ENCODE results near the gene DCAF5.
A peak's percentile ranks its signal among the peaks of the same experiment; 100 is the strongest.

The DCAF5 gene

GRCh38 chr14:69141550-69141949, 11.4 kb downstream of the DCAF5 start:
- no peak for DNase-seq (ENCODE audit: low read depth in 2 of 2)

DNA sequence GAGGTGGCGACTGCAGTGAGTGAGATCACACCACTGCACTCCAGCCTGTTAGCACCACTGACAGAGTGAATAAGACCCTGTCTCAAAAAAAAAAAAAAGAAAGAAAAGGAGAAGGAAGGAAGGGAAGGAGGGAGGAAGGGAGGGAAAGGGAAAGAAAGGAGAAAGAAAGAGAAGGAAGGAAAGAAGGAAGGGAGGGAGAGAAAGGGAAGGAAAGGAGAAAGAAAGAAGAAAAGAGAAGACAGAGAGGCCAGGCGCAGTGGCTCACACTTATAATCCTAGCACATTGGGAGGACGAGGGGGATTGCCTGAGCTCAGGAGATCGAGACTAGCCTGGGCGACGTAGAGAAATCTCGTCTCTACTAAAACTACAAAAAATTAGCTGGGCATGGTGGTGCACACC, 13.2 kb downstream of the DCAF5 start:
- no peak for DNase-seq (ENCODE audit: low read depth in 2 of 2)

DNA sequence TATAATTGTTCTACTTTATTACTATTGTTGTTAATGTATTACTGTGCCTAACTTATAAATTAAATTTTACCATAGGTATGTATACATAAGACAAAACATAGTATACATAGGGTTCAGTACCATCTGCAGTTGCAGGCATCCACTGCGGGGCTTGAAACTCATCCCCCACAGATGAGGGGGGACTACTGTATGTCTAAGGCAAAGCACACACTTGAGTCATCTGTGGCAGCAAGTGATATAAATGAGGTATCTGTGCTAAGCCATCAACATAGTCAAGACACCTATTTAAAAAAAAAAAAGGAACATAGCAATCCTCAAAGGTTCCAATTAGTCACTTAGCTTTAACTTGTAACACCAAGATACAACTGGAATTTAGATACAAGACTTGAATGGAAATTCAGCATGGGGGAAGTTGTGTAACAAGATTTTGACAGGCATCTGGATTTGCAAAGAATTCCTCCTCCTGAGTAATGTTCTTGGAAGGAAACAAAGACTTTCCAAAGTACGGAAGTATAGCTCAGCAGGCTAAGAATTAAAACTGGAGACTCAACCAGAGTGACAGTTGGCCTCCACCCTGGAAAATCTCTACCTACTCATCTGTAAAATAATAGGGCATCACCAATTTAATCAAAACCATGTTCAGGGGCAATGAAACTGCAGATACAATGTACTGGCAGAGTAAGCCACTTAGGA, 14.9 kb downstream of the DCAF5 start:
- no peak for DNase-seq (ENCODE audit: low read depth in 2 of 2)

- no peak for DNase-seq (ENCODE audit: low read depth in 2 of 2)
These were observed 15.5 kb downstream of the DCAF5 start for GRCh38 chr14:69137416-69137815.

DNA sequence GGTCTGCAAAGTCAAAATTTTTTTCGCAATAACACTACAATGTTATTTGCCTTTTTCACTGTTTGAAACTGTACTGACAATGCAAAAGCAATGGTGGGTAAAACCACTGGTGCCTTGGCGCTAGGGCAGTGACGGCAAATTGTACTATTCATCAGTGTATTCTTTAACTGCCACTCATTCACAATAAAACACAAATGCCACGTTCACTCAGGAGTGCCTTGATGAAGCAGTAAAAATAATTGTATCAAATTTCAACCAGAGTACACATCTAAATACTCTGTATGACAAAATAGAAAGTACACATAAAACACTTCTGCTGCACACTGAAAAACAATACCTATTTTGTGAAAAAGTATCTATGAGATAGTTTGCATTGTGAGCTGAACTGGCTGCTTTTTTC, 17.8 kb downstream of the DCAF5 start:
- DNase-seq (ENCODE audit: low read depth in 2 of 2), result no peak

GRCh38 chr14:69133206-69134125, 19.5 kb downstream of the DCAF5 start:
- no peak for DNase-seq (ENCODE audit: low read depth in 2 of 2)

GRCh38 chr14:69132513-69133181, 20.3 kb downstream of the DCAF5 start:
- no peak for DNase-seq (ENCODE audit: low read depth in 2 of 2)

- no peak for DNase-seq (ENCODE audit: low read depth in 2 of 2)
These were observed 21.7 kb downstream of the DCAF5 start for GRCh38 chr14:69131176-69131575.

- DNase-seq (ENCODE audit: low read depth in 2 of 2), result peak; percentile 46 to 52
These were observed 23.5 kb downstream of the DCAF5 start for GRCh38 chr14:69129264-69129880.

DNA sequence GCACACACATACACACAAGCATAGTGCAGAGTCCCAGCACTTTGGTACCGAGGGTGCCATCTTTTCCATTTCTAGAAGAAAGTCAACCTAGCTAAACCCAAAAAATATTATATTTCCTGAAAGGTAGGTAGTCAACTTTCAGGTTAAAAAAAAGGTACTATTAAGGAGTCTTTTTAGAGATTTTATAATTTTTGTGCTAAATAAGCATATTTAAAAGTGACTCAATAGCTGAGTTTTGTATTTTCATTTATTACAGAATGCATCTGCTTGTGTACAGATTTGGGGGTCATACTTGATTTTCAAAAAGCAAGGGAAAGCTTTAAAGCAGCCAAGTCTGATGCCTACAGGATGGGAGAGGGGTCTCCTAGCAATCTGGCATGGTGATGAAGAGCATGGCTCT, 34.6 kb downstream of the DCAF5 start:
- DNase-seq (ENCODE audit: low read depth in 2 of 2), result no peak

- no peak for DNase-seq (ENCODE audit: low read depth in 2 of 2)
These were observed 35.7 kb downstream of the DCAF5 start for GRCh38 chr14:69117020-69117767.

GRCh38 chr14:69115407-69116185, 37.3 kb downstream of the DCAF5 start:
- no peak for DNase-seq (ENCODE audit: low read depth in 2 of 2)

GRCh38 chr14:69114763-69115162, 38.2 kb downstream of the DCAF5 start:
- no peak for DNase-seq (ENCODE audit: low read depth in 2 of 2)

DNA sequence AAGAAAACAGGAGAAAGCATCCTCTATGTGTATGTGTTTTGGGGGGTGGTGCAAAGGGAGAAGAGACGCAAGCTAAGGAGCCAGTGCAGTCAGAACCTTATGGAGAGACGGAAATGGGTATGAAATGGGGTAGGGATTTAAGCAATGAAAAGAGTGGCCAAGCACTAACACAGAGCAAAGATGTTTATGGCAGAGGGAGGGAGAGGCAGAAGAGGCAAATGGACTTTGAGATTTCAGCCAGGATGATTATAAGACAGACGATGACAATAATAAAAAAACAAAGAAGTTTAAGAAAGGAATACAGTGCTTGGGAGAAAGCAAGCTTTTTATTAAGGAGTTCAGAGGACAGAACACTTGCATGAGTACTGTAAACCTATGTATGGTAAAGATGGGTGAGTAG, 44.6 kb downstream of the DCAF5 start:
- no peak for DNase-seq (ENCODE audit: low read depth in 2 of 2)

- DNase-seq (ENCODE audit: low read depth in 2 of 2), result no peak
These were observed 45.4 kb downstream of the DCAF5 start for GRCh38 chr14:69107407-69108003.

- no peak for DNase-seq (ENCODE audit: low read depth in 2 of 2)
These were observed 46.5 kb downstream of the DCAF5 start for GRCh38 chr14:69106451-69106850.

- no peak for DNase-seq (ENCODE audit: low read depth in 2 of 2)
These were observed 47.6 kb downstream of the DCAF5 start for GRCh38 chr14:69105326-69105725.

GRCh38 chr14:69101331-69101826, 51.5 kb downstream of the DCAF5 start:
- DNase-seq (ENCODE audit: low read depth in 2 of 2), result no peak

DNA sequence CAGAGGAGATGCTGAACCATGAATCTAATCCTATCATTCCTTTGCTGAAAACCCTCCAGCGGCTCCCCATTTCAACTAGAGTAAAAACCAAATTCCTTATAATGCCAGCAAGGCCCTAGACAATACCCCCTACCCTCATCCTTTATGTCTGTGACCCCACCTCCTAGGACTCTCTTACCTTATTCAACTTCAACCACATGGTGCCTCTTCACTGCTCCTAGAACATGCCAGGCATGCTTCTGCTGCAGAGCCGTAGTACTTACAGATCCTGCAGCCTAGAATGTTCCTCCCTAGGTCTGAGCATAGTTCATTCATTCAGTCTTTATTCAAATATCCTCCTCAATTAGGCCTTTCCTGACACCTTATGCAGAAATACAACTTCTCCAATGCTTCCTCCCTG, 54.9 kb downstream of the DCAF5 start:
- no peak for DNase-seq (ENCODE audit: low read depth in 2 of 2)

Data from stimulated activated CD4-positive, alpha-beta T cell treated with anti-CD3 and anti-CD28 coated beads, Interleukin-12 subunit alpha, Interleukin-12 subunit beta, amount 100 ng/mL, for 24 hours (primary cell).